Lung (tissue), 12 donors: ENCODE results near the gene RHOJ. TPM values are rescaled to one million over a fixed set of nuclear protein-coding genes. Genes with fewer than 3 reads are reported as not detected.

Source experiments
- ATAC-seq: fragments of 200-7000 bp; cut with Tn5 transposase; one replicate; pipeline ENCODE4 v1.9.1; 2020; ENCODE audit warnings: moderate number of reproducible peaks; ENCODE audit not compliant: insufficient read depth, low FRiP score
- DNase-seq, 3 donors: peaks; one replicate each; pipeline ENCODE4 v3.0.0-alpha.2; 2013 to 2017
- H3K27ac ChIP-seq, 2 donors: one replicate each; pipeline ENCODE4 v1.5.1; 2013; ENCODE audit warnings: mild to moderate bottlenecking in 2 of 2, moderate library complexity in 2 of 2, control low read depth in 1 of 2, inconsistent platforms in 1 of 2, low read depth in 1 of 2, low read length in 1 of 2
- H3K27me3 ChIP-seq, 3 donors: one replicate each; pipeline ENCODE4 v1.5.1; 2013; ENCODE audit warnings: low read length in 2 of 3; ENCODE audit not compliant: control insufficient read depth in 3 of 3, insufficient read depth in 3 of 3
- H3K36me3 ChIP-seq, 4 donors: one replicate each; pipeline ENCODE4 v1.5.1; 2013; ENCODE audit warnings: low read length in 4 of 4, mild to moderate bottlenecking in 1 of 4, moderate library complexity in 1 of 4; ENCODE audit not compliant: control insufficient read depth in 4 of 4, insufficient read depth in 4 of 4
- H3K4me1 ChIP-seq, 5 donors: one replicate each; pipeline ENCODE4 v1.5.1; 2013; ENCODE audit warnings: low read length in 5 of 5, mild to moderate bottlenecking in 2 of 5, moderate library complexity in 1 of 5; ENCODE audit not compliant: control insufficient read depth in 5 of 5, insufficient read depth in 5 of 5
- H3K4me3 ChIP-seq: one replicate; pipeline ENCODE4 v1.5.1; 2013; ENCODE audit warnings: mild to moderate bottlenecking, control low read depth, moderate library complexity
- H3K9ac ChIP-seq, 2 donors: one replicate each; pipeline ENCODE4 v1.5.1; 2013; ENCODE audit warnings: low read length in 2 of 2, control low read depth in 1 of 2; ENCODE audit not compliant: insufficient read depth in 1 of 2
- H3K9me3 ChIP-seq, 4 donors: one replicate each; pipeline ENCODE4 v1.5.1; 2013; ENCODE audit warnings: low read length in 3 of 4, mild to moderate bottlenecking in 1 of 4, moderate library complexity in 1 of 4; ENCODE audit not compliant: control insufficient read depth in 4 of 4, insufficient read depth in 3 of 4
- WGBS, 2 donors: extraction: QIAGEN DNeasy Blood & Tissue Kit; methylation state at CpG; one replicate each; pipeline ENCODE4 v1.1.7; 2013; 5-methylcytosine and 5-hydroxymethylcytosine counted together
- polyA plus RNA-seq, 2 donors: library from polyadenylated mRNA; stranded (reverse); fragments of 200-250 nt; gene quantifications; one replicate each; pipeline ENCODE4 v1.2.1, GENCODE V29; 2013
- total RNA-seq, 2 donors: library from RNA; depleted of rRNA in 1 of 2; stranded (reverse); fragments of >200 nt in 1 of 2; gene quantifications; one replicate each; pipeline ENCODE4 v1.2.1, GENCODE V29; 2014 to 2021
- TF ChIP-seq, protein P1 (sequence below): IDR thresholded peaks from 2 replicates; pipeline ENCODE4 v1.5.1; 2012; ENCODE audit warnings: mild to moderate bottlenecking; ENCODE audit errors: control extremely low read depth, extremely low read depth
- donor health status: control.
- donor health status: control.
- donor health status: Bipolar disorder and iron deficiency.
- donor health status: healthy.
- donor health status: DM: yes; HTN: yes; CAD: no.

RHOJ gene
- total and polyA plus RNA-seq, 4 donors: 10.2 to 25.7 (median 17.8) TPM

GRCh38 chr14:63180011-63180410 lies 24.2 kb upstream of the RHOJ start:
- no peaks in the 10 kb centered on the region for H3K27me3 ChIP-seq
- H3K27ac ChIP-seq: no peak overlapping the region
- 77 to 78% methylated on average over 3 of the region's 3 CpGs for WGBS, 2 donors

DNA sequence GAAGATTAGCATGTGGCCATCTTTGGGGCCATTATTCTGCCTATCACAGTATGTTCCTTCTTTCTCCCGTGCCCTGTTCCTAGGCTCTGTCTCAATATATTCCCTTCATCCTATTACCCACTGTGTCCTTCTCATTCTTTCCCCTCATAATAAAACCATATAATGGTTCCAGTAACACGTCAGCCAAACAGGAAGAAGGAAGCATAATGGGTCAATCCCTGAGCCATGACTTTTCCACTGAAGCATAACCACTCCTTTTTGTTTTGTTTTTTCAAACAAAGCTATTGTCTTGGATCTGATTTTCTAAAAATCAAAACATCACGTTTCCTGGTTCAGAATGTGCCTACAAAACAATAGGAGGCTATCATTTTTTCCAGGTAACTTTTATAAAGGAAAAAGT lies 21.3 kb upstream of the RHOJ start:
- ATAC-seq (no peak), DNase-seq (no peak)
- H3K27me3 ChIP-seq: no peaks in the 10 kb centered on the region
- H3K9ac ChIP-seq: no peak overlapping the region
- H3K4me1 ChIP-seq: peaks cover 0 to 8% (median 3%) of the 10 kb centered on the region in 5 donors
- H3K9me3 ChIP-seq: peaks cover 0 to 5% (median under 1%) of the 10 kb centered on the region in 4 donors
- 65 to 68% methylated on average over 3 of the region's 3 CpGs for WGBS, 2 donors
- TF ChIP-seq, protein P1, sequence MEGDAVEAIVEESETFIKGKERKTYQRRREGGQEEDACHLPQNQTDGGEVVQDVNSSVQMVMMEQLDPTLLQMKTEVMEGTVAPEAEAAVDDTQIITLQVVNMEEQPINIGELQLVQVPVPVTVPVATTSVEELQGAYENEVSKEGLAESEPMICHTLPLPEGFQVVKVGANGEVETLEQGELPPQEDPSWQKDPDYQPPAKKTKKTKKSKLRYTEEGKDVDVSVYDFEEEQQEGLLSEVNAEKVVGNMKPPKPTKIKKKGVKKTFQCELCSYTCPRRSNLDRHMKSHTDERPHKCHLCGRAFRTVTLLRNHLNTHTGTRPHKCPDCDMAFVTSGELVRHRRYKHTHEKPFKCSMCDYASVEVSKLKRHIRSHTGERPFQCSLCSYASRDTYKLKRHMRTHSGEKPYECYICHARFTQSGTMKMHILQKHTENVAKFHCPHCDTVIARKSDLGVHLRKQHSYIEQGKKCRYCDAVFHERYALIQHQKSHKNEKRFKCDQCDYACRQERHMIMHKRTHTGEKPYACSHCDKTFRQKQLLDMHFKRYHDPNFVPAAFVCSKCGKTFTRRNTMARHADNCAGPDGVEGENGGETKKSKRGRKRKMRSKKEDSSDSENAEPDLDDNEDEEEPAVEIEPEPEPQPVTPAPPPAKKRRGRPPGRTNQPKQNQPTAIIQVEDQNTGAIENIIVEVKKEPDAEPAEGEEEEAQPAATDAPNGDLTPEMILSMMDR: no peak
- H3K27ac ChIP-seq: peak overlapping the region in 1 of 2 donors; percentile 9
- H3K36me3 ChIP-seq: no peaks in the 10 kb centered on the region
- no peak overlapping the region for H3K4me3 ChIP-seq

More at GRCh38 chr14:63180011-63180410, 24.2 kb upstream of the RHOJ start:
- H3K36me3 ChIP-seq: no peaks in the 10 kb centered on the region
- no peak overlapping the region for H3K9ac ChIP-seq
- no peak for ATAC-seq
- no peak overlapping the region for H3K4me3 ChIP-seq
- peaks cover 0 to 5% (median under 1%) of the 10 kb centered on the region in 4 donors for H3K9me3 ChIP-seq
- peak; percentile 61 to 80 (median 68) for DNase-seq
- peaks cover 0 to 8% (median 3%) of the 10 kb centered on the region in 5 donors for H3K4me1 ChIP-seq
- TF ChIP-seq, protein P1: no peak

DNA sequence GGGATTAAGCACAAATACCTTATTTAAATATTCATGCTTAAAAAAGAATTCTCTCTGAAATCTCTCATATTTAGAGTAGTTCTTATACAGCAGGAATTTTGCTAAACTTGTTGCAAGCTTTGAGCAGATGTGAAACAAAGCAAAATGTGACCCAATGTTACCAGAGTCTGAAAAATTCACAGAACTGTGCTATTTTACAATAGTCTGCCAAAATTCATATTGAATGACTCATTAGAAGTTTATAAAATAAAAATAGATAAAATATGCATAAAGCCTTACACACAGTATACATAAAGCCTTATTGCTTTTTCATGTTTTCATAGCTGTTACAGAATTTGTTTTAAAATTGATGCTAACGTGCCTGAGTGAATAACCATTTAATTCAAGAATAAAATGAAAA lies 17.8 kb upstream of the RHOJ start:
- peaks cover 0 to 25% (median 0%) of the 10 kb centered on the region in 5 donors for H3K4me1 ChIP-seq
- TF ChIP-seq, protein P1: no peak
- no peak overlapping the region for H3K9ac ChIP-seq
- no peak overlapping the region for H3K27ac ChIP-seq
- WGBS, 2 donors: 75 to 88% methylated on average over 1 of the region's 1 CpG
- no peaks in the 10 kb centered on the region for H3K36me3 ChIP-seq
- H3K27me3 ChIP-seq: no peaks in the 10 kb centered on the region
- ATAC-seq: no peak
- DNase-seq: peak in 2 of 3 donors; percentile 35 to 64
- H3K9me3 ChIP-seq: peaks cover 0 to 5% (median 0%) of the 10 kb centered on the region in 4 donors
- H3K4me3 ChIP-seq: no peak overlapping the region

GRCh38 chr14:63191211-63191610 lies 13.0 kb upstream of the RHOJ start:
- TF ChIP-seq, protein P1: no peak
- ATAC-seq (no peak), DNase-seq (peak; percentile 32 to 58 (median 52))
- no peaks in the 10 kb centered on the region for H3K36me3 ChIP-seq
- H3K9ac ChIP-seq: no peak overlapping the region
- no peak overlapping the region for H3K4me3 ChIP-seq
- 90 to 97% methylated on average over 3 of the region's 3 CpGs for WGBS, 2 donors
- H3K4me1 ChIP-seq: peaks cover 0 to 24% (median 0%) of the 10 kb centered on the region in 5 donors
- H3K9me3 ChIP-seq: no peaks in the 10 kb centered on the region
- no peaks in the 10 kb centered on the region for H3K27me3 ChIP-seq
- no peak overlapping the region for H3K27ac ChIP-seq
